HG03066 (cell line): ENCODE measurements around the gene NTRK2.

ENCODE experiments used
- ATAC-seq: cut with Tn5 transposase; IDR thresholded peaks from one replicate; pipeline ENCODE4 v1.9.1; 2021; ENCODE audit warnings: low read depth; ENCODE audit not compliant: unreplicated experiment

Gene NTRK2

GRCh38 chr9:84926793-84927192 lies 257.3 kb downstream of the NTRK2 start:
- ATAC-seq: no peak

- no peak for ATAC-seq
Observed at GRCh38 chr9:84928419-84928818, 258.9 kb downstream of the NTRK2 start.

GRCh38 chr9:84929068-84929467 lies 259.5 kb downstream of the NTRK2 start:
- no peak for ATAC-seq

GRCh38 chr9:84932915-84933527 lies 263.5 kb downstream of the NTRK2 start:
- ATAC-seq: no peak

GRCh38 chr9:84935528-84936117 lies 266.1 kb downstream of the NTRK2 start:
- ATAC-seq: no peak

GRCh38 chr9:84937180-84937579 lies 267.7 kb downstream of the NTRK2 start:
- ATAC-seq: no peak

- ATAC-seq: no peak
Observed at GRCh38 chr9:84937581-84937980, 268.1 kb downstream of the NTRK2 start.

GRCh38 chr9:84939774-84940173 lies 270.2 kb downstream of the NTRK2 start:
- no peak for ATAC-seq

GRCh38 chr9:84940294-84940693 lies 270.8 kb downstream of the NTRK2 start:
- no peak for ATAC-seq

- ATAC-seq: no peak
Observed at GRCh38 chr9:84941792-84942191, 272.3 kb downstream of the NTRK2 start.

- ATAC-seq: no peak
Observed at GRCh38 chr9:84943482-84944050, 274.0 kb downstream of the NTRK2 start.

GRCh38 chr9:84945878-84946538 lies 276.5 kb downstream of the NTRK2 start:
- no peak for ATAC-seq

GRCh38 chr9:84947412-84947972 lies 278.0 kb downstream of the NTRK2 start:
- ATAC-seq: no peak

GRCh38 chr9:84949258-84949657 lies 279.7 kb downstream of the NTRK2 start:
- ATAC-seq: no peak

GRCh38 chr9:84949971-84950370 lies 280.4 kb downstream of the NTRK2 start:
- ATAC-seq: no peak

- no peak for ATAC-seq
Observed at GRCh38 chr9:84950879-84951811, 281.6 kb downstream of the NTRK2 start.

- no peak for ATAC-seq
Observed at GRCh38 chr9:84953252-84953773, 283.8 kb downstream of the NTRK2 start.

- peak; percentile 99 for ATAC-seq
Observed at GRCh38 chr9:84953797-84954705, 284.5 kb downstream of the NTRK2 start.

- no peak for ATAC-seq
Observed at GRCh38 chr9:84955155-84955554, 285.6 kb downstream of the NTRK2 start.
